ENCODE results near the gene MLLT3. TPM values are rescaled to one million over a fixed set of nuclear protein-coding genes. Genes with fewer than 3 reads are reported as not detected.

Gene MLLT3
- total RNA-seq, 2 experiments from 2014 or later, result 59.1 to 60.8 TPM

DNA sequence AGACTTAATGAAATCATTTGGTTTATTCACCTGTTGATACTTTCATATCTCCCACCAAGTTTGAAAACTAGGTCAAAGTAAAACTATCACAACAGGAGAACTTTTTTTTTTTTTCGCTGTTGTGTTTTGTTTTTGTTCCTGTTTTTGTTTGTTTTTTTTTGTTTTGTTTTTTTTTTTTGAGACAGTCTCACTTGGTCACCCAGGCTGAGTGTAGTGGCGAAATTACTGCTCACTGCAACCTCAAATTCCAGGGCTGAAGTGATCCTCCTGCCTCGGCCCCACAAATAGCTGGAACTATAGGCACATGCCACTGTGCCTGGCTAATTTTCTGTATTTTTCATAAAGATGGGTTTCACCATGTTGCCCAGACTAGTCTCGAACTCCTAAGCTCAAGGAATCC, 49.3 kb downstream of the MLLT3 start:
- Mint-ChIP-seq H3K4me3 (no peak overlapping the region), H3K27me3 (no peaks in the 10 kb centered on the region), H3K36me3 (ENCODE audit: low read depth) (peaks cover 28% of the 10 kb centered on the region), H3K9me3 (peaks cover 18% of the 10 kb centered on the region), H3K4me1 (ENCODE audit: low read depth) (peaks cover 62% of the 10 kb centered on the region), H3K27ac (no peak overlapping the region)
- intact Hi-C loops (cut with micrococcal nuclease), result no loop called here
- TF ChIP-seq, protein P1, sequence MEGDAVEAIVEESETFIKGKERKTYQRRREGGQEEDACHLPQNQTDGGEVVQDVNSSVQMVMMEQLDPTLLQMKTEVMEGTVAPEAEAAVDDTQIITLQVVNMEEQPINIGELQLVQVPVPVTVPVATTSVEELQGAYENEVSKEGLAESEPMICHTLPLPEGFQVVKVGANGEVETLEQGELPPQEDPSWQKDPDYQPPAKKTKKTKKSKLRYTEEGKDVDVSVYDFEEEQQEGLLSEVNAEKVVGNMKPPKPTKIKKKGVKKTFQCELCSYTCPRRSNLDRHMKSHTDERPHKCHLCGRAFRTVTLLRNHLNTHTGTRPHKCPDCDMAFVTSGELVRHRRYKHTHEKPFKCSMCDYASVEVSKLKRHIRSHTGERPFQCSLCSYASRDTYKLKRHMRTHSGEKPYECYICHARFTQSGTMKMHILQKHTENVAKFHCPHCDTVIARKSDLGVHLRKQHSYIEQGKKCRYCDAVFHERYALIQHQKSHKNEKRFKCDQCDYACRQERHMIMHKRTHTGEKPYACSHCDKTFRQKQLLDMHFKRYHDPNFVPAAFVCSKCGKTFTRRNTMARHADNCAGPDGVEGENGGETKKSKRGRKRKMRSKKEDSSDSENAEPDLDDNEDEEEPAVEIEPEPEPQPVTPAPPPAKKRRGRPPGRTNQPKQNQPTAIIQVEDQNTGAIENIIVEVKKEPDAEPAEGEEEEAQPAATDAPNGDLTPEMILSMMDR (IDR thresholded peaks at IDR 0.05), result no peak
- ChIA-PET CTCF (no interaction called here), POLR2A (no interaction called here)
- DNase-seq (no peak), ATAC-seq (no peak)

GRCh38 chr9:20570756-20571155, 51.5 kb downstream of the MLLT3 start:
- H3K4me3 Mint-ChIP-seq, result no peak overlapping the region
- H3K36me3 Mint-ChIP-seq (ENCODE audit: low read depth), result peaks cover 12% of the 10 kb centered on the region
- intact Hi-C loops (cut with micrococcal nuclease), result no loop called here
- ATAC-seq, result peak; percentile 74
- TF ChIP-seq, protein P1 (IDR thresholded peaks at IDR 0.05), result no peak
- H3K27me3 Mint-ChIP-seq, result no peaks in the 10 kb centered on the region
- CTCF ChIA-PET, result no interaction called here
- POLR2A ChIA-PET, result interaction anchor here (1.6 kb wide), 1 partner anchor 12 kb away, joined by 4 read pairs; no protein-coding TSS in a partner anchor
- peak overlapping the region; percentile 19 for H3K27ac Mint-ChIP-seq
- no peak for DNase-seq
- peaks cover 9% of the 10 kb centered on the region for H3K9me3 Mint-ChIP-seq
- H3K4me1 Mint-ChIP-seq (ENCODE audit: low read depth), result peaks cover 75% of the 10 kb centered on the region

- DNase-seq (no peak), ATAC-seq (no peak)
- Mint-ChIP-seq H3K27me3 (no peaks in the 10 kb centered on the region), H3K36me3 (ENCODE audit: low read depth) (peaks cover 8% of the 10 kb centered on the region), H3K4me3 (no peak overlapping the region), H3K9me3 (peaks cover 5% of the 10 kb centered on the region), H3K4me1 (ENCODE audit: low read depth) (peaks cover 79% of the 10 kb centered on the region), H3K27ac (no peak overlapping the region)
- CTCF ChIA-PET, result interaction anchor here (1.2 kb wide), 1 partner anchor 27 kb away, joined by 3 read pairs; no protein-coding TSS in a partner anchor
- POLR2A ChIA-PET, result interaction anchor here (1.6 kb wide), 1 partner anchor 12 kb away, joined by 4 read pairs; no protein-coding TSS in a partner anchor
- intact Hi-C loops (cut with micrococcal nuclease), result no loop called here
- TF ChIP-seq, protein P1 (IDR thresholded peaks at IDR 0.05), result no peak
Measured at GRCh38 chr9:20570087-20570486, 52.2 kb downstream of the MLLT3 start.

- Mint-ChIP-seq H3K27me3 (no peaks in the 10 kb centered on the region), H3K4me1 (ENCODE audit: low read depth) (peaks cover 77% of the 10 kb centered on the region), H3K27ac (no peak overlapping the region), H3K9me3 (peaks cover 3% of the 10 kb centered on the region), H3K36me3 (ENCODE audit: low read depth) (peaks cover 6% of the 10 kb centered on the region), H3K4me3 (no peak overlapping the region)
- TF ChIP-seq, protein P1 (IDR thresholded peaks at IDR 0.05), result no peak
- ChIA-PET CTCF (interaction anchor here (1.2 kb wide), 1 partner anchor 28 kb away, joined by 3 read pairs; no protein-coding TSS in a partner anchor), POLR2A (interaction anchor here (1.6 kb wide), 1 partner anchor 11 kb away, joined by 4 read pairs; no protein-coding TSS in a partner anchor)
- no peak for DNase-seq
- ATAC-seq, result no peak
- intact Hi-C loops (cut with micrococcal nuclease), result no loop called here
Measured at GRCh38 chr9:20569525-20569924, 52.8 kb downstream of the MLLT3 start.

DNA sequence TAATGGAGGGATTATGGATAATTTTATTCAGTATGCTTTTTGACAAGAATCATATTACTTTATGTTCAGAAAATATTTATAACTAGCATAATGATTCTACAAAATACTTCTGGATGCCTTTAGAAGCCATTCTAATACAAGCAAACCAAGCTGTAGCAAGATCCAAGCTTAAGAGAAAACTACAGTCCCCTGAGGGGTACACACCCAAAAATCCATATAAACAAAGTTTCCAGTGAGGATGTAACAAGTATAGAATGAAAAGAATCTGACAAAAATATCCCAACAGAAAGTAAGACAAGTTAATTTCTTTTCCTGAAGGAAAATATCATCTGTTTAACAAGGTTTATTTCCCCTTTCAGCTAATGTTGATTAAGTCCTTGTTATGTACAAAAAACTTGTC, 53.9 kb downstream of the MLLT3 start:
- intact Hi-C loops (cut with micrococcal nuclease), result no loop called here
- Mint-ChIP-seq H3K27ac (no peak overlapping the region), H3K9me3 (peaks cover 3% of the 10 kb centered on the region), H3K27me3 (no peaks in the 10 kb centered on the region), H3K36me3 (ENCODE audit: low read depth) (peaks cover 6% of the 10 kb centered on the region), H3K4me3 (no peak overlapping the region), H3K4me1 (ENCODE audit: low read depth) (peaks cover 78% of the 10 kb centered on the region)
- TF ChIP-seq, protein P1 (IDR thresholded peaks at IDR 0.05), result no peak
- DNase-seq (no peak), ATAC-seq (no peak)
- CTCF ChIA-PET, result no interaction called here
- POLR2A ChIA-PET, result no interaction called here

Data from activated CD8-positive, alpha-beta T cell treated with anti-CD3 and anti-CD28 coated beads for 36 hours (primary cell).